AG04450 (cell line): ENCODE measurements around the gene IL1RAPL2. TPM values are rescaled to one million over a fixed set of nuclear protein-coding genes. Genes with fewer than 3 reads are reported as not detected.

Experiments used
- CTCF ChIA-PET: fragments of 300-600, 350-600 bp; formaldehyde crosslinking; extraction: SDS; loops from one replicate; lab custom pipeline; 2022; ENCODE audit warnings: antibody characterized with exemption, inconsistent platforms; lab: Charles Lee
- POLR2A ChIA-PET: fragments of 350-600 bp; formaldehyde crosslinking; extraction: SDS; loops from one replicate; lab custom pipeline; 2021; ENCODE audit warnings: antibody characterized with exemption, inconsistent platforms; lab: Yijun Ruan, JAX
- DNase-seq: peaks from one replicate; pipeline ENCODE4 v3.0.0-alpha.2; 2011; ENCODE audit warnings: low read depth, low spot score
- H3K27ac ChIP-seq: one replicate; pipeline ENCODE4 v1.5.1; 2012; ENCODE audit warnings: low read depth, low read length, control low read depth
- H3K27me3 ChIP-seq: one replicate; pipeline ENCODE4 v1.6.0; 2012; ENCODE audit warnings: low read length; ENCODE audit not compliant: control insufficient read depth, insufficient read depth
- H3K4me3 ChIP-seq: 2 replicates; pipeline ENCODE4 v1.5.1; 2011; ENCODE audit warnings: mild to moderate bottlenecking, low read depth, low read length, control low read depth
- H3K9me3 ChIP-seq: 2 replicates; pipeline ENCODE4 v1.5.1; 2012; ENCODE audit warnings: low read length; ENCODE audit not compliant: control insufficient read depth, insufficient read depth
- CTCF ChIP-seq: IDR thresholded peaks from 2 replicates; pipeline ENCODE4 v1.5.1; 2011; ENCODE audit warnings: low read depth, low read length, control low read depth, inconsistent platforms
- polyA plus RNA-seq: library from polyadenylated mRNA; depleted of rRNA; stranded (reverse); fragments of >200 nt; gene quantifications from 2 replicates; pipeline ENCODE4 v1.2.3, GENCODE V29; 2011

The IL1RAPL2 gene
- polyA plus RNA-seq, 1 experiment: 0.71 TPM

- TF ChIP-seq CTCF: no peak
- ChIA-PET POLR2A (no interaction called here), CTCF (no interaction called here)
- DNase-seq: no peak
- H3K27me3 ChIP-seq: no peaks in the 10 kb centered on the region
- no peaks in the 10 kb centered on the region for H3K9me3 ChIP-seq
- H3K4me3 ChIP-seq: no peak overlapping the region
- H3K27ac ChIP-seq: no peak overlapping the region
These were observed 363.3 kb downstream of the IL1RAPL2 start for GRCh38 chrX:104929324-104929723.

GRCh38 chrX:104935581-104935980 is 369.6 kb downstream of the IL1RAPL2 start:
- Histone ChIP-seq H3K27ac (no peak overlapping the region), H3K9me3 (no peaks in the 10 kb centered on the region), H3K27me3 (no peaks in the 10 kb centered on the region), H3K4me3 (no peak overlapping the region)
- CTCF ChIA-PET: interaction anchor here (4.2 kb wide), 1 partner anchor 13 kb away, joined by 14 read pairs; no protein-coding TSS in a partner anchor
- POLR2A ChIA-PET: no interaction called here
- DNase-seq: no peak
- TF ChIP-seq CTCF: no peak

- Histone ChIP-seq H3K9me3 (peaks cover 3% of the 10 kb centered on the region; the same call in 1 of the 2 replicates), H3K27ac (no peak overlapping the region), H3K4me3 (no peak overlapping the region), H3K27me3 (no peaks in the 10 kb centered on the region)
- POLR2A ChIA-PET: no interaction called here
- no peak for DNase-seq
- CTCF ChIA-PET: no interaction called here
- no peak for TF ChIP-seq CTCF
These were observed 387.3 kb downstream of the IL1RAPL2 start for GRCh38 chrX:104953251-104953650.

GRCh38 chrX:104961926-104962325 is 395.9 kb downstream of the IL1RAPL2 start:
- Histone ChIP-seq H3K9me3 (no peaks in the 10 kb centered on the region), H3K27me3 (no peaks in the 10 kb centered on the region), H3K4me3 (no peak overlapping the region), H3K27ac (no peak overlapping the region)
- CTCF ChIA-PET: no interaction called here
- no peak for DNase-seq
- TF ChIP-seq CTCF: no peak
- POLR2A ChIA-PET: no interaction called here

- POLR2A ChIA-PET: no interaction called here
These were observed 402.2 kb downstream of the IL1RAPL2 start for GRCh38 chrX:104968241-104968640.

More at GRCh38 chrX:104968241-104968640, 402.2 kb downstream of the IL1RAPL2 start:
- Histone ChIP-seq H3K27ac (no peak overlapping the region), H3K9me3 (no peaks in the 10 kb centered on the region), H3K27me3 (no peaks in the 10 kb centered on the region), H3K4me3 (no peak overlapping the region)
- DNase-seq: no peak
- TF ChIP-seq CTCF: no peak
- CTCF ChIA-PET: no interaction called here
